Stimulated activated naive B cell treated with anti-CD40 and anti-IgM and Interleukin-4, amounts not matched to agents 10 μg/mL and 1 μg/mL and 100 μg/mL, for 72 hours (primary cell): Measurements from ENCODE around the gene CRPPA.
"Not testable (repeated sequence)": the region's sequence is repeated elsewhere in the genome, so short reads cannot be mapped to it uniquely, and the experiment has no call there.

Experiments
- ATAC-seq, 2 donors: fragments of 150-1000 bp; cut with Tn5 transposase; replicated peaks; 2 replicates each; pipeline ENCODE4 v1.10.0; 2021; ENCODE audit warnings: moderate library complexity in 1 of 2
- DNase-seq: peaks from one replicate; pipeline ENCODE4 v3.0.0; 2021
- H3K27ac Mint-ChIP-seq: one replicate; pipeline ENCODE4 v1.8.0; 2022; ENCODE audit warnings: mild to moderate bottlenecking, mixed read lengths
- H3K27me3 Mint-ChIP-seq, 2 donors: one replicate each; pipeline ENCODE4 v1.8.0; 2022; ENCODE audit warnings: mixed read lengths in 2 of 2
- H3K36me3 Mint-ChIP-seq, 2 donors: one replicate each; pipeline ENCODE4 v1.8.0; 2022; ENCODE audit warnings: mixed read lengths in 2 of 2, mild to moderate bottlenecking in 1 of 2
- H3K4me1 Mint-ChIP-seq, 2 donors: one replicate each; pipeline ENCODE4 v1.8.0; 2022; ENCODE audit warnings: mixed read lengths in 2 of 2, mild to moderate bottlenecking in 1 of 2
- H3K4me3 Mint-ChIP-seq, 2 donors: one replicate each; pipeline ENCODE4 v1.8.0; 2022; ENCODE audit warnings: mild to moderate bottlenecking in 2 of 2, mixed read lengths in 2 of 2, moderate library complexity in 1 of 2
- H3K9me3 Mint-ChIP-seq, 2 donors: one replicate each; pipeline ENCODE4 v1.8.0; 2022; ENCODE audit warnings: mixed read lengths in 2 of 2, mild to moderate bottlenecking in 1 of 2

Gene CRPPA

DNA sequence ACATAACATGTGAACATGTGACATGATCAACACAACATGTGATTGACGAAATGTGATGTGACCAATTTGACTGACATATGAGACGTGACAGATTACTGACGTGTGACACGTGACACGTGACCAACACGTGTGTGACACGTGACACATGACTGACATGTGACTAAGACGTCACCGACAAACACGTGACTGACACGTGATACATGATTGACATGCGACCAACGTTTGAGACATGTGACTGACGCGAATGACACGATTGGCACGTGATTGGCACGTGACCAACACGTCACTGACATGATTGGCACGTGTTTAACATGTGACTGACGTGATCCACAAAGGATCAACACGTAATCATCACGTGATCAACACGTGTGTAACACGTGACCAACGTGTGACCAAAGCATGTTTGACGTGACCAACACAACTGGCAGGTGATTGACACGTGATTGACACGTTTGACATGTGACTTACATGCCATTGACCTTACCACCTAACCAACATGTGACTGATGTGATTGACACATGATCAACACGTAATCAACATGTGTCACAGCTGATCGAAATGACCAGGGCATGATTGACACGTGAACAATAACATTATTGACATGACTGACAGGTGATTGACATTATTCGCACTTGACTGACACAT is 23.7 kb downstream of the CRPPA start:
- Mint-ChIP-seq H3K36me3 (peaks cover 18 to 29% of the 10 kb centered on the region in 2 donors), H3K9me3 (peaks cover 17 to 21% of the 10 kb centered on the region in 2 donors), H3K4me3 (no peak overlapping the region), H3K27me3 (no peaks in the 10 kb centered on the region), H3K4me1 (no peaks in the 10 kb centered on the region), H3K27ac (no peak overlapping the region)
- ATAC-seq (no peak), DNase-seq (no peak)

DNA sequence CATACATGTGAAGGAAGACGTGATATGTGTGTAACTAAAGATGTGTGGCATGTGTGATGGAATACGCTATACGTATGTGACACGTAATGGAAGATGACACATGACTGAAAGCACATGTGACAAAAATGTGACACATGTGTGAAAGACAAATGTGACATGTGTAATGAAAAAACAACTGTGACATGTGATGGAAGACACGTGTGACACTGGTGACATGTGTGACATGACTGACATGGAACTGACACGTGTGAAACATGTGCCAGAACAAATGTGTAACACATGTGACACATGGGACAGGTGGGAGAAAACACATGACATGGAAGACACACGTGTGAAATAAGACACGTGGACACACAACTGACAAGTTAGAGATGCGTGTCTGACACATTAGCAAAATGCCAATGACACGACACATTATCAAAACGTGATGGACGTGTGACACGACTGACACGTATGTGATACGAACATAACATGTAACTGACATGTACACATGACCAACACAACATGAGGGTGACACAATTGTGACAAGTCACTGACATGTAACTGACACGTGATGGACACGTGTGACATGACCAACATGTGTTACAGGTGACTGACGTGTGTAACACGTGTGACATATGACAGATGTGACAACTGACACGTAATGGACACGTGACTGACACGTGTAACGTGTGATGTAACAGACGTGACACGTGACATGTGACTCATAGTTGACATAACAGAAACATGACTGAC is 24.4 kb downstream of the CRPPA start:
- H3K4me3 Mint-ChIP-seq: no peak overlapping the region
- H3K36me3 Mint-ChIP-seq: peaks cover 14 to 22% of the 10 kb centered on the region in 2 donors
- H3K27ac Mint-ChIP-seq: peak overlapping the region; percentile 67
- H3K9me3 Mint-ChIP-seq: peaks cover 11 to 14% of the 10 kb centered on the region in 2 donors
- no peaks in the 10 kb centered on the region for H3K4me1 Mint-ChIP-seq
- no peak for DNase-seq
- ATAC-seq: no peak
- H3K27me3 Mint-ChIP-seq: no peaks in the 10 kb centered on the region

DNA sequence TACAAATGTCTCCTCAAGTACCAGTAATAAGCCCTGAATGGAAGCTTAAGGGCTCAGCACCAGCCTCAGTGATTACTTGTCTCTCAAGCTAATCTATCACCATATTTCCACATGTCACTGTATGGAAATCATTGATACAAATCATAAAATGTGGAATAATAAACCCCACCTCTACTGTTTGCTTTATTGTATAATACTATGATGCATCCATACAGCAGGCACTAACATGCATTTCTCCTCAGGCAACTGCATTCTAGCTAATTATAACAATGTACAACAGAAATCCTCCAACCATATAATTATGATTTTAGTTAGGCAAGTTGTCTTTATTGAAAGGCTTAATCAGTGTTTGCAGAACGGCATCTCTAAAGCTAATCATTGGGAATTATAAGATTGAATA is 26.2 kb downstream of the CRPPA start:
- Mint-ChIP-seq H3K4me3 (no peak overlapping the region), H3K27me3 (no peaks in the 10 kb centered on the region), H3K4me1 (no peaks in the 10 kb centered on the region), H3K27ac (no peak overlapping the region), H3K36me3 (peaks cover 6 to 10% of the 10 kb centered on the region in 2 donors), H3K9me3 (peaks cover 5 to 13% of the 10 kb centered on the region in 2 donors)
- DNase-seq: no peak
- ATAC-seq: no peak

DNA sequence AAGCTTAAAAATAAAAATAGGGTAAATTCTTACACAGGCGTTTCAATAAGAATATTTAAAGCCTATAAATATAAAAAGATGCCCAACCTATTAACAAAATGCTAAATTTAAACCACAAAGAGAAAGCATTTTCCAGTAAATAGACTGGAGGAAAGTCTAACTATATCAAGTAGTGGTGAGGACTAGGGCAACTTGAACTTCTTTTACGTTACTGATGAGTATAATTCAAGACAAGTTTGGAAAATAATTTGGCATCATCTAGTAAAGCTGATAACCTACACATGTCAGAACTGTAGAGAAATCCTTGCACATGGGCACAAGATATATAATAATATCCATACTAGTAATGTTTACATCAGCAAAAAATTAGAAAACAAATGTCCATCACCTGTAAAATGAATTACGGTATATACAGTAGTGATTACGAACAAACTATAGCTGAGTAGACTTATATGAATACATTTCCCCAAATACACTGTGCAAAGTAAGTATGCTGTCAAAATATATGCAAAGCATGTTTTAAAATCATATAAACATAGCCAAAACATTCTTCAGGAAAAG is 27.4 kb downstream of the CRPPA start:
- Mint-ChIP-seq H3K36me3 (peaks cover 6 to 7% of the 10 kb centered on the region in 2 donors), H3K27ac (no peak overlapping the region), H3K9me3 (peaks cover 5 to 10% of the 10 kb centered on the region in 2 donors), H3K4me1 (no peaks in the 10 kb centered on the region), H3K4me3 (no peak overlapping the region), H3K27me3 (no peaks in the 10 kb centered on the region)
- DNase-seq: no peak
- ATAC-seq: no peak

DNA sequence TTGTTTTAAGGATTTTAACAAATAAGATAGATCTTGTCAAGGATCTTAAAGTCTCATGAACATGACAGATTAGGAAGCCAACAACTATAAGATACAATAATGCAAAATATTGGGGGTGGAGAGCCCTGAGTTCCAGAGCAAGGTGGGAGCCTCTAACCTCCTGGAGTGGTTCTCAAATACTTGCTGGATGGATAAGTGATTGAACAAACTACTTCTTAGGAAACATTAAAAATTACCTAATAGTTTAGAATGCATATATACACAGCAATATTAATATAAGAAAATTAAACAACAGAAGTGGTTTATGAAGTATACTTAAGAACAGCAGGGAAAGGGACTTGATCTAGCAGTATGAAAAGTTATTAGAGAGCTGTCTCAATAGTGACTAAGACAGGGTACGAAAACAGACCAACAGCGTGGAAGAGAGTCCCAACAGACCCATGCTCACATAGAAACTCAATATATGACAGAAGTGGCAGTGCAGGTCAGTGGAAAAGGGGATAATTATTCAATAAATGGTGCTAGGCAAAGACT is 28.3 kb downstream of the CRPPA start:
- Mint-ChIP-seq H3K27ac (no peak overlapping the region), H3K36me3 (peaks cover 6% of the 10 kb centered on the region in 2 donors), H3K4me1 (no peaks in the 10 kb centered on the region), H3K4me3 (no peak overlapping the region), H3K9me3 (peaks cover 7 to 13% of the 10 kb centered on the region in 2 donors), H3K27me3 (no peaks in the 10 kb centered on the region)
- no peak for DNase-seq
- ATAC-seq: no peak

DNA sequence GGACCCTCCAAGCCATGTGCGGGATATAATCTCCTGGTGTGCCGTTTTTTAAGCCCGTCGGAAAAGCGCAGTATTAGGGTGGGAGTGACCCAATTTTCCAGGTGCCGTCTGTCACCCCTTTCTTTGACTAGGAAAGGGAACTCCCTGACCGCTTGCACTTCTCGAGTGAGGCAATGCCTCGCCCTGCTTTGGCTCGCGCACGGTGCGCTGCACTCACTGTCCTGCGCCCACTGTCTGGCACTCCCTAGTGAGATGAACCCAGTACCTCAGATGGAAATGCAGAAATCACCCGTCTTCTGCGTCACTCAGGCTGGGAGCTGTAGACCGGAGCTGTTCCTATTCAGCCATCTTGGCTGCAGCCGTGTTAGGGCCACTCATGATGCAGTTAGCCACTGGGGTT is 37.6 kb downstream of the CRPPA start:
- H3K4me3 Mint-ChIP-seq, H3K27ac Mint-ChIP-seq, DNase-seq, H3K4me1 Mint-ChIP-seq, ATAC-seq, H3K9me3 Mint-ChIP-seq, H3K27me3 Mint-ChIP-seq, H3K36me3 Mint-ChIP-seq: not testable (repeated sequence)

DNA sequence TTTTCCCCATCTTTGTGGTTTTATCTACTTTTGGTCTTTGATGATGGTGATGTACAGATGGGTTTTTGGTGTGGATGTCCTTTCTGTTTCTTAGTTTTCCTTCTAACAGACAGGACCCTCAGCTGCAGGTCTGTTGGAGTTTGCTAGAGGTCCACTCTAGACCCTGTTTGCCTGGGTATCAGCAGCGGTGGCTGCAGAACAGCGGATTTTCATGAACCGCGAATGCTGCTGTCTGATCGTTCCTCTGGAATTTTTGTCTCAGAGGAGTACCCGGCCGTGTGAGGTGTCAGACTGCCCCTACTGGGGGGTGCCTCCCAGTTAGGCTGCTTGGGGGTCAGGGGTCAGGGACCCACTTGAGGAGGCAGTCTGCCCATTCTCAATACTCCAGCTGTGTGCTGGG is 38.2 kb downstream of the CRPPA start:
- DNase-seq, H3K27me3 Mint-ChIP-seq: not testable (repeated sequence)

More for the DNA sequence above, 38.2 kb downstream of the CRPPA start:
- not testable (repeated sequence) for H3K9me3 Mint-ChIP-seq, H3K27ac Mint-ChIP-seq, H3K36me3 Mint-ChIP-seq, H3K4me1 Mint-ChIP-seq, H3K4me3 Mint-ChIP-seq, ATAC-seq
